Measurements from ENCODE around the gene PNMA8A. TPM values are rescaled to one million over a fixed set of nuclear protein-coding genes. Genes with fewer than 3 reads are reported as not detected.
"Not testable (repeated sequence)": the region's sequence is repeated elsewhere in the genome, so short reads cannot be mapped to it uniquely, and the experiment has no call there.

Gene PNMA8A
- total and polyA plus RNA-seq, 2 experiments from 2014 or later: 0.26 to 0.76 TPM

- H3K27ac ChIP-seq: no peak overlapping the region
- H3K79me2 ChIP-seq (ENCODE audit: insufficient read depth): no peaks in the 10 kb centered on the region
- no peaks in the 10 kb centered on the region for H3K9me2 ChIP-seq (ENCODE audit: insufficient read depth)
- H3K27me3 ChIP-seq (replicated peaks; ENCODE audit: insufficient read depth): peaks cover 4% of the 10 kb centered on the region
- no peaks in the 10 kb centered on the region for H4K20me1 ChIP-seq (ENCODE audit: insufficient read depth)
- no peaks in the 10 kb centered on the region for H3K4me1 ChIP-seq (ENCODE audit: insufficient read depth)
- no peak overlapping the region for H3K4me3 ChIP-seq
- no peaks in the 10 kb centered on the region for H3K9me3 ChIP-seq (ENCODE audit: low read depth)
- H3F3A ChIP-seq (ENCODE audit: insufficient read depth): no peaks in the 10 kb centered on the region
- 33 to 34% methylated on average over 6 of the region's 6 CpGs for WGBS, 2 experiments (ENCODE audit: low coverage in 1 of 2, low lambda C conversion rate in 2 of 2, missing lambda C conversion rate in 2 of 2)
- no peak overlapping the region for H3K9ac ChIP-seq
- H3K36me3 ChIP-seq (ENCODE audit: low read depth): no peaks in the 10 kb centered on the region
- TF ChIP-seq EZH2phosphoT487 (IDR thresholded peaks at IDR 0.05; ENCODE audit: insufficient read depth, low read depth) (no peak), EZH2 (IDR thresholded peaks at IDR 0.05; ENCODE audit: insufficient read depth, poor library complexity, severe bottlenecking) (no peak)
- no peak overlapping the region for H3K4me2 ChIP-seq (ENCODE audit: unreplicated experiment)
- in situ Hi-C loops (cut with MboI): no loop called here
- DNase-seq: no peak
- no peak overlapping the region for H2AFZ ChIP-seq
Observed at GRCh38 chr19:46435009-46435408, 36.4 kb downstream of the PNMA8A start.

- H3K79me2 ChIP-seq (ENCODE audit: insufficient read depth); in situ Hi-C loops (cut with MboI); H3K4me2 ChIP-seq (ENCODE audit: unreplicated experiment); H3K4me3 ChIP-seq; H3K9me3 ChIP-seq (ENCODE audit: low read depth); H3K27ac ChIP-seq; H4K20me1 ChIP-seq (ENCODE audit: insufficient read depth); DNase-seq; H3K36me3 ChIP-seq (ENCODE audit: low read depth); H3K9ac ChIP-seq; H3K27me3 ChIP-seq (replicated peaks; ENCODE audit: insufficient read depth); H3K4me1 ChIP-seq (ENCODE audit: insufficient read depth); H2AFZ ChIP-seq; H3F3A ChIP-seq (ENCODE audit: insufficient read depth); H3K9me2 ChIP-seq (ENCODE audit: insufficient read depth): not testable (repeated sequence)
- 54 to 56% methylated on average over 7 of the region's 7 CpGs for WGBS, 2 experiments (ENCODE audit: low coverage in 1 of 2, low lambda C conversion rate in 2 of 2, missing lambda C conversion rate in 2 of 2)
Observed at GRCh38 chr19:46433470-46433869, 37.9 kb downstream of the PNMA8A start.

- Histone ChIP-seq H3K9ac (no peak overlapping the region), H2AFZ (no peak overlapping the region), H3F3A (ENCODE audit: insufficient read depth) (no peaks in the 10 kb centered on the region), H3K4me2 (ENCODE audit: unreplicated experiment) (no peak overlapping the region), H4K20me1 (ENCODE audit: insufficient read depth) (no peaks in the 10 kb centered on the region), H3K79me2 (ENCODE audit: insufficient read depth) (no peaks in the 10 kb centered on the region), H3K4me1 (ENCODE audit: insufficient read depth) (peaks cover 2% of the 10 kb centered on the region; the same call in 1 of the 2 replicates), H3K4me3 (no peak overlapping the region), H3K27ac (no peak overlapping the region), H3K36me3 (ENCODE audit: low read depth) (no peaks in the 10 kb centered on the region), H3K27me3 (replicated peaks; ENCODE audit: insufficient read depth) (peaks cover 4% of the 10 kb centered on the region), H3K9me2 (ENCODE audit: insufficient read depth) (no peaks in the 10 kb centered on the region), H3K9me3 (ENCODE audit: low read depth) (no peaks in the 10 kb centered on the region)
- 27 to 37% methylated on average over 9 to 10 of the region's 10 CpGs for WGBS, 2 experiments (ENCODE audit: low coverage in 1 of 2, low lambda C conversion rate in 2 of 2, missing lambda C conversion rate in 2 of 2)
- TF ChIP-seq EZH2 (IDR thresholded peaks at IDR 0.05; ENCODE audit: insufficient read depth, poor library complexity, severe bottlenecking) (no peak), EZH2phosphoT487 (IDR thresholded peaks at IDR 0.05; ENCODE audit: insufficient read depth, low read depth) (no peak)
- in situ Hi-C loops (cut with MboI): no loop called here
- no peak for DNase-seq
Observed at GRCh38 chr19:46431824-46432223, 39.5 kb downstream of the PNMA8A start.

GRCh38 chr19:46429999-46430398, 41.4 kb downstream of the PNMA8A start:
- Histone ChIP-seq H3K4me1 (ENCODE audit: insufficient read depth) (peaks cover 11% of the 10 kb centered on the region; the same call in 1 of the 2 replicates), H3K79me2 (ENCODE audit: insufficient read depth) (no peaks in the 10 kb centered on the region), H3K9ac (no peak overlapping the region), H4K20me1 (ENCODE audit: insufficient read depth) (no peaks in the 10 kb centered on the region), H3K4me2 (ENCODE audit: unreplicated experiment) (no peak overlapping the region), H3K4me3 (no peak overlapping the region), H3K9me3 (ENCODE audit: low read depth) (no peaks in the 10 kb centered on the region), H2AFZ (no peak overlapping the region), H3K36me3 (ENCODE audit: low read depth) (no peaks in the 10 kb centered on the region), H3K27ac (no peak overlapping the region), H3K9me2 (ENCODE audit: insufficient read depth) (no peaks in the 10 kb centered on the region), H3K27me3 (replicated peaks; ENCODE audit: insufficient read depth) (no peaks in the 10 kb centered on the region; the same call in none of the 2 replicates), H3F3A (ENCODE audit: insufficient read depth) (no peaks in the 10 kb centered on the region)
- no peak for DNase-seq
- in situ Hi-C loops (cut with MboI): no loop called here
- WGBS, 2 experiments (ENCODE audit: low coverage in 1 of 2, low lambda C conversion rate in 2 of 2, missing lambda C conversion rate in 2 of 2): 51 to 64% methylated on average over 4 of the region's 4 CpGs
- no peak for TF ChIP-seq EZH2 (IDR thresholded peaks at IDR 0.05; ENCODE audit: insufficient read depth, poor library complexity, severe bottlenecking)
- TF ChIP-seq EZH2phosphoT487 (IDR thresholded peaks at IDR 0.05; ENCODE audit: insufficient read depth, low read depth): no peak
